HG03460 (cell line): ENCODE results near the gene TMEM51.
"Not testable (repeated sequence)": the region's sequence is repeated elsewhere in the genome, so short reads cannot be mapped to it uniquely, and the experiment has no call there.

Source experiments
- ATAC-seq: cut with Tn5 transposase; IDR thresholded peaks from one replicate; pipeline ENCODE4 v1.9.1; 2021; ENCODE audit not compliant: unreplicated experiment

TMEM51 gene

DNA sequence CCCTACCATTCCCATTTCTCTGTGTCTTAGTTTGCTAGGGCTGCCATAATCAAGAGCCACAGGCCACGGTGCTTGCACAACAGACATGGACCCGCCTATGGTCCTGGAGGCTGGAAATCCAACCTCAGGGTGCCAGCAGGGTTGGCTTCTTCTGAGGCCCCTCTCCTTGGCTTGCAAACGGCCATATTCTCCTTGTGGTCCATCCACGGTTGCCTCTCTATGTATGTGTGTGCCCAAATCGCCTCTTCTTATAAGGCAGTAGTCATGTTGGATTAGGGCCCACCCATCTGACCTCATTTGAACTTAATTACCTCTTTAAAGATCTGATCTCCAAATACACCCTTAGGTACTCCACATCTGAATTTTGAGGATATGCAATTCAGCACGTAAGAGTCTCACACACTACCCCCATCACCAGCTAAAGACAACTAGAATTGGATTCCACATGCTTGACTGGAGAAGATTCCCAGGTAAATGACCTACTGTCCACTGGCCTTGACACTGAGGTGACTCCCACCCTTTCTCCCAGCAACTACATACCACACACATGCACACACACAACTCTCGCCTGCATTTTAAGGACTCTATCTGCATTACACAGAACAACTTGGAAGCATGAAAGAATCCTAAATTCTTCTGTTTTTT, 28.3 kb upstream of the TMEM51 start:
- no peak for ATAC-seq

DNA sequence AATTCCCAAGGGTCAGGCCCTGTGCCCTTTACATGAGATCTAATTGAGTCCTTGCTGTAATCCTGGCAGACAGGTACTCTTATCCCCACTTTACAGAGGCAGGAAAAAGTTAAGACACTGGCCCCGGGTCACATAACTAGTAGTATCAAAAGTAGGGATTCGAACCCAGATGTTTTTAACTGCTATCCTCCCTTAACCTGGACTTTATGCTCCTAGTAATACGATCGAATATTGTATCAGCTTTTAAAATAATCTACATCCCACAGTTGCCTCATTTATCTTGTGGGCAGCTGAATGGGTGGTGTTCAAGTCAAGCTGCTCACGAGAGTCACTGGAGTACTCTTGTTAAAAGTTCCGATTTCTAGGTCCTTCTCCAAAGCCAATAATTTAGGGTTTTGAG, 25.5 kb upstream of the TMEM51 start:
- ATAC-seq = no peak

GRCh38 chr1:15128520-15129313, 24.8 kb upstream of the TMEM51 start:
- ATAC-seq = no peak

GRCh38 chr1:15129944-15130343, 23.6 kb upstream of the TMEM51 start:
- ATAC-seq = no peak

DNA sequence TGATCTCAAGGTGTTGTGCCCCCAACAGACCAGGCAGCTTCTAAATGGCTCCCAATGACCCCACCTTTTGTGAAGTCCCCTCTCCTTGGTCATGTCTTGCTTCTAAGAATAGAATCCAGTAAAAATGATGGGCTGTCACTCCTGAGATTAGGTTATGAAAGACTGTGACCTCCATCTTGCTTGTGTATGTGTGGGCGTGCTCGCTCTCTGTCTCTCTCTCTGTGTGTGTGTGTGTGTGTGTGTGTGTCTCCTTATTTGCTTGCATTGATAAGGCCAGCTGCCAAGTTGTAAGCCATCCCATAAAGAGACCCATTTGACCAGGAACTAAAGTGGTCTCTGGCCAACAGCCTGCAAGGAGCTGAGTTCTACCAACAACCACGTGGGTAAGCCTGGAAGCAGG, 22.9 kb upstream of the TMEM51 start:
- no peak for ATAC-seq

DNA sequence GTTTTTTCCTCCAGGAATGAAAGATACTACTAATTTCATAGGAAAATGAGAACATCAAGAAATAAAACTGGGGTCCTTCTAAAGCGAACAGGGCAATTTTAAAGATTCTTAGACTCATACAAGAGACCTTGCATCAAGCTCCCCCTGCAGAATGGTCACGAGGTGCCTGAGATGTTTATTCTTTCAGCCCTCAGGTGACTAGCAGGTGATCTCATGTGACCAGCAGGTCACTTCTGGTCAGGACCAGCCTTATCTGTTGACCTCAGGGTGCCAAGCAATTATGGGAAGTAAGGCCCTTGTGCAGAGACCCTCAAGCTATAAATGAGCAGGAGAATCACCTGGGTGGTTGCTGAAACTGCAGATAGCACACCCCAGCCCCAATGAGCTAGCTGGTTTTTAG, 20.6 kb upstream of the TMEM51 start:
- ATAC-seq = no peak

GRCh38 chr1:15134285-15134684, 19.3 kb upstream of the TMEM51 start:
- ATAC-seq = no peak

DNA sequence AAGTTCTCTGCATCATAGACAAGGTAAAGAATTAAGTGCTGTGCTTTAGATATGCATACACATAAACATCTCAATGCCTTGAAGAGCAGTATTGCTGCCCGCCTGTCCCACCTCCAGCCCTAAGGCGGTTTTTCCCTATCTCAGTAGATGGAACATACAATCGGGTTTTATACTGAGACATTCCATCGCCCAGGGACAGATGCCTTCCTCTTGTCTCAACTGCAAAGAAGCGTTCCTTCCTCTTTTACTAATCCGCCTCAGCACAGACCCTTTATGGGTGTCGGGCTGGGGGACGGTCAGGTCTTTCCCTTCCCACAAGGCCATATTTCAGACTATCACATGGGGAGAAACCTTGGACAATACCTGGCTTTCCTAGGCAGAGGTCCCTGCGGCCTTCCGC, 17.9 kb upstream of the TMEM51 start:
- not testable (repeated sequence) for ATAC-seq

GRCh38 chr1:15137809-15138208, 15.7 kb upstream of the TMEM51 start:
- no peak for ATAC-seq

GRCh38 chr1:15139654-15140350, 13.7 kb upstream of the TMEM51 start:
- ATAC-seq = no peak

DNA sequence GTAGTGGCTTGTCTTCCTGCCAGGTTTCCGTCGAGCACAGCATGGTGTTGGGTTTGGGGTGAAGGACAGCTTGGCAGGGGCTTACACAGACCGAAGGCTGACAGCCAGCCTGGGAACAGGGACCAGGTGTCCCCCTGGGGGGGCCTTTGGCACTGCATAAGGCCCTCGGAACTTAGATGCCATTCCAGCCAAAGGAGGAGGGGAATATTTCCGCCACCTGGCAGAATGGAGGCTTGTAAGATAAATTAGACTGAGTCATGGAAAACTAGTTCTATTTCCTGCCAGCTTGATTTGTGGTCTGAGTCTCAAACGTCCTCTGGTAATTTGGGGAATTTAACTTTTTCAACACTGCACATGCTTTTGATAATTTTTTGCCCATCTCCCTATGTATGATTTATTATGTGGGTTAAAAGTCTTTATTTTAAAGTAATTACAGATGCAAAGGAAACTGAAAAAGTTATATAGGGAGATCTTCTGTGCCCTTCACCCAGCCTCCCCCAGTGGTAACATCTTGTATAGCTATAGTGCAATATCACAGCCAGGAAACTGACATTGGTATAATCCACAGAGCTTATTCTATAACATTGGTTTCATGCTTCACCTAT, 11.5 kb upstream of the TMEM51 start:
- no peak for ATAC-seq

- no peak for ATAC-seq
These were observed 8.2 kb upstream of the TMEM51 start for GRCh38 chr1:15145327-15145726.

DNA sequence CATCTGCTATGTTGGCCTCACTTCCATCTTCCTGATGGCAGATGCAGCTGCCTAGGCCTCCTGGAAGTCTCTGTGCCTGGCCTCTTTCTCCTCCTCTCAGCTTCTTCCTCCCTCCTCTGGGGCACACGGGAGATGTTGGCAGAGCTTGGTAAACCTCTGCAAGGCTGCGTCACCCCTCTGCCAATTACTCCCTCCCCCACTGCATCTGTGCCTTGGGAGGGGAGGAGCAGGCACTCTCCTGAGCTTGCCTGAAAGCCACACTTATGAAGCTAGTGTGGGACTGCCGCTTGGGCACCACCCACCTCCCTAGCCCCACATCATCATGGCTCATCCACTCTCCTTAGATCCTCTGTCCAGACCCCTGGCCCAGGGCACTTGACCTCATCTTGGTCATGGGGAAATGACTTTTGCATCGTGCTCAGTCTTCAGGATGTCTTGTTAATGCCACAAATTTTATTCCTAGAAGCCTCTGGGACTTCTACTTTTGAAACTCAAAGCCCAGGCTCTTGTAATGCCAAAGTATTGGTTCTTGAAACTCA, 7.3 kb upstream of the TMEM51 start:
- ATAC-seq = no peak

DNA sequence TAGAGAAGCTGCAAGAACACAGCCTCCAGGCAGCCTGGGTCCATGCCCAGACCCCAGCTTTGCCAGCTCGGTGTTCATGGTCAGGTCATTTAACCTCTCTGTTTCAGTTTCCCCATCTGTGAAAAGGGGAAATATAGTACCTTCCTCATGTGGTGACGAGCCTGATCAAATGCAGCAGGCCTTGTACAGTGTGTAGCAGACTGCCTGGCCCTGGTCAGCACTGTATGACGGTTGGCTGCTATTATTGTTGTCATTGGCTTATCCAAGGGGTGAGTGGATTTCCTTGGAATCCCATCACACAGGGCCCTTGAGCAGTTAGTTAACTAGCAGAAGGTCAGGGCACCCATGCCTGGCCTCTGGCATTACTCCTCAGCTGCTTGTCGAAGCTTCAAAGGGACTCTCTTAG, 6.6 kb upstream of the TMEM51 start:
- no peak for ATAC-seq

DNA sequence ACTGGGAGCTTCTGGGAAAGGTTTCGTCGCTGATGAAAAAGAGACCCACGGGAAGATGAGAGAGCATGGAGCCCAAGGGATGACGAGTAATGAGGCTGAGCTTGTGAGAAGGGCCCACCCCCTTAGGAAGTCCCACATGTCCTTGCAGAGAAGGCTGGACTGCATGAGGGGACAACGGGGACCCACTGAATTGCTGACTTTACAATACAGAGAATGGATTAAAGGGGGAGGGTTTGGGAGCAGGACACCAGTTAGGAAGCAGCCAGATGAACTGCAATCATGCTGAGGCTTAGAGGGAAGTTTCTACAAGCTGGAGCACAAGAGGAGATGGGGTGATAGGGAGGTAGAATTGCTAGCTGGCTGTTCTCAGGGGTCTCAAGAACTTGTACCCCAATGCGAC, 5.5 kb upstream of the TMEM51 start:
- ATAC-seq = no peak

DNA sequence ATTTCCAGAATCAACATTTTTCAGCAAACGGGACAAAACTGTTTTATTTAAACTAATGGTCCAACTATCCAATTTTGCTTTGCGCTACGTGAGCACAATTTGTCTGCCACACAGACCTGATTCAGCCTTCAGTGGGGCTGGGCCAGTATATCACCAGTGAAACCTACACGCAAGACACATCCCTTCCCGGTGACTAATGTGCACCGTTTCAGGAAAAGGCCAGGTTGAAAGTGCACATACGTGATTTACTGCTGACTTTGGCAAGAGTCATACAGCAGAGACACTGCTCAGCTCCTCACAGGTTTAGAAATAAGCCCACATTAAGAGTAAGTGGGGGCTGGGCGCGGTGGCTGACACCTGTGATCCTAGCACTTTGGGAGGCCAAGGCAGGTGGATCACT, 5.1 kb upstream of the TMEM51 start:
- ATAC-seq = no peak

GRCh38 chr1:15148941-15149340, 4.6 kb upstream of the TMEM51 start:
- no peak for ATAC-seq

GRCh38 chr1:15150376-15150775, 3.2 kb upstream of the TMEM51 start:
- no peak for ATAC-seq

DNA sequence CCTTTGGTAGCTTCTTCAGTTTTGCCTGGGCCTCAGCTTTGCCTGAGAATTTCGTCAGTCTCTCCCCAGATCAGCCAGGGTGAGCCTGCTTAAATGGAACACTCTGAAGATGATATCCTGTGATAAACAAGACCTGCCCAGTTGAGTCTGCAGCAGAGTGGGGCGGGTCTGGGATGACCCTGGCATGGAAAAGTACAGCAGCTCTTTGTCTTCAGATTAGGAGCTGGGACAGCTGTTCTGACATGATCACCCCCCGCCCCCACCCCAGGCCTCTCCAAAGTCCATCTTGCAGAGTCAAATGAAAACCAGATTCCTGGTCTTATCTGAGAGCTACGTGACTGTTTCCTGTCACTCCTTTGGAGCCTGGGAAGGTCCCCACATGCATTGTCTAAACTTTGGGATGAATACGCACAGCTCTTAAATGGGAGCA, 2.2 kb upstream of the TMEM51 start:
- no peak for ATAC-seq

DNA sequence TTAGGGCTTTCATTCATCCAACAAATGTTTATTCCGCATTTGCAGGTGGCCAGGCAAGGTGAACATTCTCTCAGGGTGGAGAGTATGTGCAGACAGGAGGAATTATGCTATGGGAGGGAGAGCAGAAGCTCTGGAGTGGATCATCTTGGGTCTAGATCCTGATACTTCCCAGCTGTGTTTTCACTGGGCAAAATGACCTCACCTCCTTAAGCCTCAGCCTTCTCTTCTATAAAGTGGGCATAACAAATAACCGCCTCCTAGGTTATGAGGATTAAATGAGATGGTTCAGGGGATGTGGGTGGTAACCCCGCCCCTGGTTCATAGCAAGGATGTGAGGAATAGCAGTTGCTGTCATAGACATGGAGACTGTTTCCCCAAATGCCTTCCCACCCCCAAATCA, 1.7 kb upstream of the TMEM51 start:
- ATAC-seq = no peak
